Fibroblast of lung (primary cell): ENCODE measurements around the gene TLR1. TPM values are rescaled to one million over a fixed set of nuclear protein-coding genes. Genes with fewer than 3 reads are reported as not detected.

Experiments
- DNase-seq, 2 donors: peaks; one replicate each; pipeline versions ENCODE4 v3.0.0 to v3.0.0-alpha.2; 2010; ENCODE audit warnings: low read depth in 2 of 2
- H2AFZ ChIP-seq: 2 replicates; pipeline ENCODE4 v1.5.1; 2012; ENCODE audit warnings: low read length, control low read depth, inconsistent platforms
- H3K27ac ChIP-seq: 2 replicates; pipeline ENCODE4 v1.5.1; 2011; ENCODE audit warnings: low read length, control low read depth; ENCODE audit not compliant: insufficient read depth
- H3K27me3 ChIP-seq: 2 replicates; pipeline ENCODE4 v1.5.1; 2011; ENCODE audit warnings: mild to moderate bottlenecking, low read length; ENCODE audit not compliant: control insufficient read depth, insufficient read depth
- H3K36me3 ChIP-seq: 2 replicates; pipeline ENCODE4 v1.5.1; 2011; ENCODE audit warnings: low read length; ENCODE audit not compliant: control insufficient read depth, insufficient read depth
- H3K4me1 ChIP-seq: 2 replicates; pipeline ENCODE4 v1.5.1; 2011; ENCODE audit warnings: low read length; ENCODE audit not compliant: control insufficient read depth, insufficient read depth; ENCODE audit errors: extremely low read depth
- H3K4me2 ChIP-seq: 2 replicates; pipeline ENCODE4 v1.5.1; 2011; ENCODE audit warnings: low read length, control low read depth; ENCODE audit not compliant: insufficient read depth; ENCODE audit errors: extremely low read depth
- H3K4me3 ChIP-seq, 4 experiments: fragments of 200-600 bp in 1 of 4; sonication (generic) in 1 of 4; replicated peaks in 1 of 4; 2 replicates each; pipeline ENCODE4 v1.5.1; 2011 to 2016; ENCODE audit warnings: low read length in 4 of 4, low read depth in 3 of 4, mild to moderate bottlenecking in 3 of 4, control low read depth in 2 of 4, inconsistent platforms in 1 of 4, mixed read lengths in 1 of 4; ENCODE audit not compliant: insufficient read depth in 1 of 4; ENCODE audit errors: control extremely low read depth in 1 of 4
- H3K79me2 ChIP-seq: 2 replicates; pipeline ENCODE4 v1.5.1; 2012; ENCODE audit warnings: mild to moderate bottlenecking, low read length, inconsistent platforms; ENCODE audit not compliant: control insufficient read depth, insufficient read depth
- H3K9ac ChIP-seq: 2 replicates; pipeline ENCODE4 v1.5.1; 2011; ENCODE audit warnings: mild to moderate bottlenecking, low read length, control low read depth; ENCODE audit not compliant: insufficient read depth
- H3K9me3 ChIP-seq: 2 replicates; pipeline ENCODE4 v1.5.1; 2012; ENCODE audit warnings: low read depth, low read length; ENCODE audit not compliant: control insufficient read depth, insufficient read depth
- H4K20me1 ChIP-seq: 2 replicates; pipeline ENCODE4 v1.5.1; 2011; ENCODE audit warnings: low read length; ENCODE audit not compliant: control insufficient read depth, insufficient read depth; ENCODE audit errors: extremely low read depth
- CTCF ChIP-seq, 2 donors: IDR thresholded peaks in 1 of 2; conservative IDR thresholded peaks in 1 of 2; 1 replicate in 1 of 2; 2 replicates in 1 of 2; pipeline ENCODE4 v1.5.1; 2011 to 2012; ENCODE audit warnings: low read length in 2 of 2, control low read depth in 1 of 2, inconsistent platforms in 1 of 2, low read depth in 1 of 2, mild to moderate bottlenecking in 1 of 2
- EZH2 ChIP-seq: IDR thresholded peaks from 2 replicates; pipeline ENCODE4 v1.5.1; 2012; ENCODE audit warnings: low read length, control low read depth, mild to moderate bottlenecking; ENCODE audit errors: missing control alignments
- polyA plus RNA-seq, 2 donors: library from polyadenylated mRNA; depleted of rRNA in 1 of 2; stranded (reverse) in 1 of 2; unstranded in 1 of 2; fragments of >200 nt; gene quantifications; 2 replicates each; pipeline ENCODE4 v1.2.1, GENCODE V29; 2011 to 2012; ENCODE audit warnings: missing spikeins in 1 of 2
- total RNA-seq: library from RNA; depleted of rRNA; stranded (reverse); fragments of >200 nt; gene quantifications from 2 replicates; pipeline ENCODE4 v1.2.1, GENCODE V29; 2014

Gene TLR1
- total and polyA plus RNA-seq, 2 donors (not counting 1 experiment from before 2014, with no cell fraction given), result 0.77 to 1.7 TPM

GRCh38 chr4:38803833-38804653 lies 548 bp downstream of the TLR1 start:
- Histone ChIP-seq H4K20me1 (no peaks in the 10 kb centered on the region), H3K4me1 (no peaks in the 10 kb centered on the region), H3K4me2 (no peak overlapping the region), H3K27me3 (no peaks in the 10 kb centered on the region), H3K4me3 (no peak overlapping the region), H3K9ac (no peak overlapping the region), H3K27ac (no peak overlapping the region), H3K36me3 (no peaks in the 10 kb centered on the region), H3K9me3 (no peaks in the 10 kb centered on the region), H2AFZ (peak overlapping the region; percentile 19), H3K79me2 (no peaks in the 10 kb centered on the region)
- TF ChIP-seq EZH2 (no peak), CTCF (conservative IDR thresholded peaks at IDR 0.05 in 1 of 2, IDR thresholded peaks at IDR 0.05 in 1 of 2; ENCODE audit: low read depth in 1 of 2, low read length in 2 of 2) (no peak)
- DNase-seq, result no peak

GRCh38 chr4:38802561-38803355 lies 1.8 kb downstream of the TLR1 start:
- Histone ChIP-seq H3K79me2 (no peaks in the 10 kb centered on the region), H3K27ac (no peak overlapping the region), H3K27me3 (no peaks in the 10 kb centered on the region), H3K4me1 (no peaks in the 10 kb centered on the region), H3K36me3 (no peaks in the 10 kb centered on the region), H3K9ac (no peak overlapping the region), H2AFZ (no peak overlapping the region), H4K20me1 (no peaks in the 10 kb centered on the region), H3K4me2 (no peak overlapping the region), H3K9me3 (no peaks in the 10 kb centered on the region), H3K4me3 (no peak overlapping the region)
- DNase-seq, result no peak
- TF ChIP-seq EZH2, result no peak
- TF ChIP-seq CTCF (conservative IDR thresholded peaks at IDR 0.05 in 1 of 2, IDR thresholded peaks at IDR 0.05 in 1 of 2; ENCODE audit: low read depth in 1 of 2, low read length in 2 of 2), result no peak

GRCh38 chr4:38800961-38801450 lies 3.6 kb downstream of the TLR1 start:
- Histone ChIP-seq H3K36me3 (no peaks in the 10 kb centered on the region), H4K20me1 (no peaks in the 10 kb centered on the region), H3K27ac (no peak overlapping the region), H3K4me3 (no peak overlapping the region), H3K27me3 (no peaks in the 10 kb centered on the region), H3K4me1 (no peaks in the 10 kb centered on the region), H3K9ac (no peak overlapping the region), H3K9me3 (no peaks in the 10 kb centered on the region), H2AFZ (no peak overlapping the region), H3K79me2 (no peaks in the 10 kb centered on the region), H3K4me2 (no peak overlapping the region)
- TF ChIP-seq EZH2 (no peak), CTCF (conservative IDR thresholded peaks at IDR 0.05 in 1 of 2, IDR thresholded peaks at IDR 0.05 in 1 of 2; ENCODE audit: low read depth in 1 of 2, low read length in 2 of 2) (no peak)
- peak in 1 of 2 donors; percentile 25 for DNase-seq
